22Rv1 (cell line): ENCODE results near the gene FSIP1.

ENCODE experiments used
- CTCF ChIP-seq: fragments of 450-650 bp; IDR thresholded peaks from 2 replicates; pipeline ENCODE4 v1.5.1; 2017; ENCODE audit warnings: mild to moderate bottlenecking
- ZFX ChIP-seq: fragments of 450-650 bp; IDR thresholded peaks from 2 replicates; pipeline ENCODE4 v1.6.1; 2017; ENCODE audit warnings: antibody characterized with exemption, borderline replicate concordance

DNA sequence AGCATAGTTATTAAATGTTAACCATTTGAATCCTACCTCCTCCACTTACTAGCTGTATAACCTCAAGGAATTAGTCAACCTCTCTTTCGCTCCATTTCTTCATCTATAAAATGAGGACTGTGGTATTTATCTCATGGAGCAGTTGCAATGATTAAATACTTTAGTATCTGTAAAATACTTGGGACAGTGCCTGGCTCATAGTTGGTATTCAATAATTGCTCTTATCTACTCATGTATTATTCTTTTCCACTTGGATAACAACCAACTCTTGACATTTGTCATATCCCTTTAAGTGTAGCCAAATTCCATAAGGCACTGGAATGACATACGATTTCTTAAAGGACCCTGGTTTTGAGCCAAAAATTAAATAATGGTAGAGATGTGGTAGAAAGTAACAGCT, 72.0 kb downstream of the FSIP1 start:
- no peak for TF ChIP-seq CTCF
- no peak for TF ChIP-seq ZFX
